Right cardiac atrium (tissue), 5 donors: Measurements from ENCODE around the gene SH2D3A. TPM values are rescaled to one million over a fixed set of nuclear protein-coding genes. Genes with fewer than 3 reads are reported as not detected.
"Not testable (repeated sequence)": the region's sequence is repeated elsewhere in the genome, so short reads cannot be mapped to it uniquely, and the experiment has no call there.

Experiments
- ATAC-seq, 2 donors: fragments of 200-7000 bp; cut with Tn5 transposase; one replicate each; pipeline versions ENCODE4 v1.8.0 to v1.9.1; 2020; ENCODE audit warnings: moderate library complexity in 2 of 2, mild to moderate bottlenecking in 1 of 2
- DNase-seq, 3 donors: peaks; one replicate each; pipeline ENCODE4 v3.0.0-alpha.2; 2020
- H3K27ac ChIP-seq: one replicate; pipeline ENCODE4 v1.5.1; 2013; ENCODE audit warnings: mild to moderate bottlenecking, low read length, control low read depth, moderate library complexity
- H3K27me3 ChIP-seq: one replicate; pipeline ENCODE4 v1.6.1; 2013; ENCODE audit not compliant: control insufficient read depth, insufficient read depth
- H3K4me1 ChIP-seq: one replicate; pipeline ENCODE4 v1.6.1; 2013; ENCODE audit warnings: low read length; ENCODE audit not compliant: control insufficient read depth, insufficient read depth
- H3K4me3 ChIP-seq: one replicate; pipeline ENCODE4 v1.5.1; 2013; ENCODE audit warnings: low read length, control low read depth
- H3K9me3 ChIP-seq: one replicate; pipeline ENCODE4 v1.6.1; 2013; ENCODE audit warnings: low read length; ENCODE audit not compliant: control insufficient read depth
- WGBS: extraction: QIAGEN DNeasy Blood & Tissue Kit; methylation state at CpG from one replicate; pipeline ENCODE4 v1.1.7; 2013; 5-methylcytosine and 5-hydroxymethylcytosine counted together
- intact Hi-C, 4 donors: fragments of 100-400 bp; cut with DNase I; formaldehyde crosslinking; loops; one replicate each; pipeline versions ENCODE4 v1.11.0 to v1.14.0; 2022 to 2023
- polyA plus RNA-seq: library from polyadenylated mRNA; stranded (reverse); fragments of 200-250 nt; gene quantifications from one replicate; pipeline ENCODE4 v1.2.3, GENCODE V29; 2013
- total RNA-seq, 4 donors: library from RNA; stranded (reverse); fragmentation: NEBNext Ultra II Directional; extraction: Animal tissue kit (Norgen Biotek cat#: 25700); gene quantifications; one replicate each; pipeline ENCODE4 v1.2.1, GENCODE V29; 2021
- donor health status: healthy with polysubstance abuse.
- donor health status: DM: no; HTN: yes; CAD: no.
- donor health status: DM: no; HTN: no; CAD: no.
- donor health status: DM: no; HTN: yes; CAD: no; lungs with severe emphysema.
- donor health status: DM: yes; HTN: yes; CAD: no.

Gene SH2D3A
- total and polyA plus RNA-seq, 5 donors = 0.09 to 0.54 (median 0.25) TPM; not detected in 2

- Histone ChIP-seq H3K27me3 (no peaks in the 10 kb centered on the region), H3K4me1 (no peaks in the 10 kb centered on the region), H3K9me3 (no peaks in the 10 kb centered on the region), H3K27ac (peak overlapping the region; percentile 21), H3K4me3 (peak overlapping the region; percentile 12)
- peak; percentile 81 to 82 for ATAC-seq
- intact Hi-C loops = no loop called here
- WGBS = 4% methylated on average over 19 of the region's 19 CpGs
- peak; percentile 63 to 90 (median 85) for DNase-seq
These were observed 34.4 kb upstream of the SH2D3A start for GRCh38 chr19:6801485-6802086.

- Histone ChIP-seq H3K4me1 (no peaks in the 10 kb centered on the region), H3K27me3 (no peaks in the 10 kb centered on the region)
These were observed 33.8 kb upstream of the SH2D3A start for GRCh38 chr19:6800991-6801484.

GRCh38 chr19:6800160-6800790 is 33.0 kb upstream of the SH2D3A start:
- H3K4me1 ChIP-seq, H3K27me3 ChIP-seq, DNase-seq, H3K27ac ChIP-seq, H3K9me3 ChIP-seq, H3K4me3 ChIP-seq, ATAC-seq, intact Hi-C loops: not testable (repeated sequence)
- WGBS = 79% methylated on average over 14 of the region's 14 CpGs

More at GRCh38 chr19:6800991-6801484, 33.8 kb upstream of the SH2D3A start:
- 32% methylated on average over 10 of the region's 10 CpGs for WGBS
- peak overlapping the region; percentile 12 for H3K4me3 ChIP-seq
- ATAC-seq = no peak
- intact Hi-C loops = no loop called here
- H3K27ac ChIP-seq = peak overlapping the region; percentile 21
- no peaks in the 10 kb centered on the region for H3K9me3 ChIP-seq
- DNase-seq = no peak

GRCh38 chr19:6797646-6798045 is 30.4 kb upstream of the SH2D3A start:
- Histone ChIP-seq H3K4me1 (no peaks in the 10 kb centered on the region), H3K4me3 (no peak overlapping the region), H3K9me3 (peaks cover 6% of the 10 kb centered on the region), H3K27ac (no peak overlapping the region), H3K27me3 (no peaks in the 10 kb centered on the region)
- ATAC-seq (no peak), DNase-seq (no peak)
- intact Hi-C loops = no loop called here
- 86% methylated on average over 9 of the region's 9 CpGs for WGBS

- Histone ChIP-seq H3K9me3 (peaks cover 6% of the 10 kb centered on the region), H3K4me1 (no peaks in the 10 kb centered on the region), H3K27me3 (no peaks in the 10 kb centered on the region), H3K27ac (no peak overlapping the region), H3K4me3 (no peak overlapping the region)
- 85% methylated on average over 4 of the region's 4 CpGs for WGBS
- DNase-seq = no peak
- no peak for ATAC-seq
- intact Hi-C loops = no loop called here
These were observed 29.0 kb upstream of the SH2D3A start for GRCh38 chr19:6796278-6796677.

GRCh38 chr19:6794686-6795431 is 27.6 kb upstream of the SH2D3A start:
- ATAC-seq (no peak), DNase-seq (no peak)
- Histone ChIP-seq H3K4me1 (no peaks in the 10 kb centered on the region), H3K4me3 (no peak overlapping the region), H3K27me3 (no peaks in the 10 kb centered on the region), H3K27ac (no peak overlapping the region), H3K9me3 (peaks cover 6% of the 10 kb centered on the region)
- 68% methylated on average over 13 of the region's 13 CpGs for WGBS
- intact Hi-C loops = no loop called here

- 87% methylated on average over 5 of the region's 5 CpGs for WGBS
- H3K27me3 ChIP-seq = no peaks in the 10 kb centered on the region
- H3K4me3 ChIP-seq = no peak overlapping the region
- H3K4me1 ChIP-seq = no peaks in the 10 kb centered on the region
- H3K9me3 ChIP-seq = peaks cover 6% of the 10 kb centered on the region
- ATAC-seq = no peak
- H3K27ac ChIP-seq = no peak overlapping the region
- no peak for DNase-seq
- intact Hi-C loops = no loop called here
These were observed 26.7 kb upstream of the SH2D3A start for GRCh38 chr19:6793973-6794372.

- Histone ChIP-seq H3K27ac (no peak overlapping the region), H3K27me3 (no peaks in the 10 kb centered on the region), H3K4me3 (no peak overlapping the region), H3K9me3 (peaks cover 6% of the 10 kb centered on the region), H3K4me1 (no peaks in the 10 kb centered on the region)
- 75% methylated on average over 4 of the region's 4 CpGs for WGBS
- DNase-seq (no peak), ATAC-seq (no peak)
- intact Hi-C loops = no loop called here
These were observed 26.2 kb upstream of the SH2D3A start for GRCh38 chr19:6793411-6793810.

- H3K4me3 ChIP-seq = no peak overlapping the region
- ATAC-seq (no peak), DNase-seq (no peak)
- intact Hi-C loops = no loop called here
- no peaks in the 10 kb centered on the region for H3K27me3 ChIP-seq
- peaks cover 6% of the 10 kb centered on the region for H3K9me3 ChIP-seq
- WGBS = 61% methylated on average over 6 of the region's 6 CpGs
- H3K4me1 ChIP-seq = no peaks in the 10 kb centered on the region
- H3K27ac ChIP-seq = no peak overlapping the region
These were observed 24.0 kb upstream of the SH2D3A start for GRCh38 chr19:6791237-6791636.

GRCh38 chr19:6790194-6791128 is 23.2 kb upstream of the SH2D3A start:
- Histone ChIP-seq H3K27ac (no peak overlapping the region), H3K4me3 (no peak overlapping the region), H3K9me3 (peaks cover 6% of the 10 kb centered on the region), H3K27me3 (no peaks in the 10 kb centered on the region), H3K4me1 (no peaks in the 10 kb centered on the region)
- DNase-seq = no peak
- ATAC-seq = no peak
- intact Hi-C loops = no loop called here
- WGBS = 52% methylated on average over 5 of the region's 5 CpGs
